DND-41 (cell line): ENCODE results near the gene SIRPB2.

Source experiments
- ATAC-seq: fragments of 200-7000 bp; cut with Tn5 transposase; 3 replicates; pipeline ENCODE4 v1.9.1; 2021; ENCODE audit warnings: low read depth; ENCODE audit not compliant: insufficient read depth
- DNase-seq: peaks from one replicate; pipeline ENCODE4 v3.0.0-alpha.2; 2020
- H2AFZ ChIP-seq: 2 replicates; pipeline ENCODE4 v1.6.0; 2012; ENCODE audit warnings: low read depth, low read length
- H3K27ac ChIP-seq: 2 replicates; pipeline ENCODE4 v1.5.1; 2012; ENCODE audit warnings: low read length, inconsistent platforms
- H3K27me3 ChIP-seq: fragments of 200-600 bp; sonication (generic); 2 replicates; pipeline ENCODE4 v1.6.0; 2012; ENCODE audit warnings: low read length, mild to moderate bottlenecking, inconsistent platforms; ENCODE audit not compliant: insufficient read depth, poor library complexity
- H3K36me3 ChIP-seq: 2 replicates; pipeline ENCODE4 v1.5.1; 2012; ENCODE audit warnings: low read length, inconsistent platforms; ENCODE audit not compliant: insufficient read depth
- H3K4me1 ChIP-seq: 2 replicates; pipeline ENCODE4 v1.5.1; 2012; ENCODE audit warnings: mild to moderate bottlenecking, low read length; ENCODE audit not compliant: insufficient read depth
- H3K4me2 ChIP-seq: 2 replicates; pipeline ENCODE4 v1.6.0; 2012; ENCODE audit warnings: mild to moderate bottlenecking, moderate library complexity, low read length, inconsistent platforms; ENCODE audit not compliant: insufficient read depth
- H3K4me3 ChIP-seq, 2 experiments: fragments of 200-600 bp in 1 of 2; shearing (Covaris generic) in 1 of 2; 2 replicates each; pipeline ENCODE4 v1.5.1; 2012 to 2016; ENCODE audit warnings: inconsistent platforms in 2 of 2, low read length in 2 of 2, mild to moderate bottlenecking in 2 of 2, low read depth in 1 of 2, moderate library complexity in 1 of 2
- H3K79me2 ChIP-seq: 2 replicates; pipeline ENCODE4 v1.6.0; 2012; ENCODE audit warnings: low read length, inconsistent platforms; ENCODE audit not compliant: insufficient read depth
- H3K9ac ChIP-seq: 2 replicates; pipeline ENCODE4 v1.6.0; 2012; ENCODE audit warnings: low read depth, mild to moderate bottlenecking, inconsistent platforms, low read length, moderate library complexity
- H3K9me3 ChIP-seq: 2 replicates; pipeline ENCODE4 v1.5.1; 2012; ENCODE audit warnings: low read length, moderate library complexity, mild to moderate bottlenecking, inconsistent platforms; ENCODE audit not compliant: insufficient read depth, severe bottlenecking
- H4K20me1 ChIP-seq: 2 replicates; pipeline ENCODE4 v1.6.0; 2012; ENCODE audit warnings: low read length; ENCODE audit not compliant: insufficient read depth
- EZH2 ChIP-seq: IDR thresholded peaks from 3 replicates; pipeline ENCODE4 v1.6.1; 2012; ENCODE audit warnings: borderline replicate concordance, low read depth, mild to moderate bottlenecking, moderate library complexity, low read length, inconsistent platforms; ENCODE audit not compliant: severe bottlenecking
- TF ChIP-seq, protein P1 (sequence below): IDR thresholded peaks from 2 replicates; pipeline ENCODE4 v1.5.1; 2012; ENCODE audit warnings: borderline replicate concordance, low read length, moderate library complexity, mild to moderate bottlenecking; ENCODE audit not compliant: poor library complexity, severe bottlenecking; ENCODE audit errors: extremely low read depth

Gene SIRPB2

DNA sequence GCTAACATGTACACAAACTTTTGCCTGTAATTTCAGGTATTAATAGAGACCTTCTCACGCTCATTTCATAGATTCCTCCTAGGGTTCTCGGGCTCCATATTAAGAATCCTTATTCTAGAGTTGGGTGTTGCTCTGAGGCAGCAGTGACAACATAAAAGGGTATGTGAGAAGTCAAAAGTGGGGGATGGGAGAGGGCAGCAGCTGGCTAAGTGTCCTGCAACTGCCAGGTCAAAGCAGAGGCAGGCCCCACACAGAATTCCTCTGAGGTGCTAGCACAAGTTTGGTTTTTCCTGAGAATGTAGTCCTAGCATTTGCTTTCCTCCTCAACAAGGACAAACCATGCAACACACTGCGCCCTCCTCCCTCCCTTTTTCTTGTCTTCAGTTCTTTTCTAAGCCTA, 29.2 kb downstream of the SIRPB2 start:
- TF ChIP-seq, protein P1, sequence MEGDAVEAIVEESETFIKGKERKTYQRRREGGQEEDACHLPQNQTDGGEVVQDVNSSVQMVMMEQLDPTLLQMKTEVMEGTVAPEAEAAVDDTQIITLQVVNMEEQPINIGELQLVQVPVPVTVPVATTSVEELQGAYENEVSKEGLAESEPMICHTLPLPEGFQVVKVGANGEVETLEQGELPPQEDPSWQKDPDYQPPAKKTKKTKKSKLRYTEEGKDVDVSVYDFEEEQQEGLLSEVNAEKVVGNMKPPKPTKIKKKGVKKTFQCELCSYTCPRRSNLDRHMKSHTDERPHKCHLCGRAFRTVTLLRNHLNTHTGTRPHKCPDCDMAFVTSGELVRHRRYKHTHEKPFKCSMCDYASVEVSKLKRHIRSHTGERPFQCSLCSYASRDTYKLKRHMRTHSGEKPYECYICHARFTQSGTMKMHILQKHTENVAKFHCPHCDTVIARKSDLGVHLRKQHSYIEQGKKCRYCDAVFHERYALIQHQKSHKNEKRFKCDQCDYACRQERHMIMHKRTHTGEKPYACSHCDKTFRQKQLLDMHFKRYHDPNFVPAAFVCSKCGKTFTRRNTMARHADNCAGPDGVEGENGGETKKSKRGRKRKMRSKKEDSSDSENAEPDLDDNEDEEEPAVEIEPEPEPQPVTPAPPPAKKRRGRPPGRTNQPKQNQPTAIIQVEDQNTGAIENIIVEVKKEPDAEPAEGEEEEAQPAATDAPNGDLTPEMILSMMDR = no peak
- no peak for TF ChIP-seq EZH2
- H3K4me1 ChIP-seq = peaks cover 27% of the 10 kb centered on the region
- no peak overlapping the region for H2AFZ ChIP-seq
- H3K27me3 ChIP-seq = no peaks in the 10 kb centered on the region
- H3K4me2 ChIP-seq = no peak overlapping the region
- ATAC-seq = no peak
- no peak overlapping the region for H3K4me3 ChIP-seq
- no peaks in the 10 kb centered on the region for H3K9me3 ChIP-seq
- H3K79me2 ChIP-seq = peaks cover 78% of the 10 kb centered on the region
- DNase-seq = no peak
- H3K9ac ChIP-seq = no peak overlapping the region
- H3K36me3 ChIP-seq = peaks cover 77% of the 10 kb centered on the region
- H3K27ac ChIP-seq = no peak overlapping the region
- H4K20me1 ChIP-seq = peaks cover 61% of the 10 kb centered on the region

DNA sequence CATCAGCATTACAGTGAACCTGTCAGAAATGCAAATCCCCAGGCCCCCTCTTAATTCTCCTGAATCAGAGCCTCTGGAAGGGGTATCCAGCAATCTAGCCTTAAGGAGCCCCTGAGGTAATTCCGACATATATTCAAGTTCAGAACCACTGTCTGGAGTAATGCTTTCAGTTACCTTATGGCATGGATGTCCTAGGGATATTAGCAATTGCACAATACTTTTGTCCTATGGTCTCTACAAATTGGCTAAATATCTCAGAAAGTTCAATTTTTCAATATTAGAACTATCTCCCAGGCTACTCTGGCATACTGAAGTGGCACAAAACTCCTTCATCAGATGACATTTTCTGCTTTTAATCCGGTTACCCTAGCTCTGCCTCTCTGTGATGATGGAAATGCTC, 30.9 kb downstream of the SIRPB2 start:
- Histone ChIP-seq H3K9me3 (no peaks in the 10 kb centered on the region), H3K4me1 (peaks cover 18% of the 10 kb centered on the region), H3K27me3 (no peaks in the 10 kb centered on the region), H3K4me2 (no peak overlapping the region), H3K36me3 (peaks cover 91% of the 10 kb centered on the region), H3K9ac (no peak overlapping the region), H3K4me3 (no peak overlapping the region), H3K27ac (no peak overlapping the region), H3K79me2 (peaks cover 65% of the 10 kb centered on the region), H2AFZ (no peak overlapping the region), H4K20me1 (peaks cover 49% of the 10 kb centered on the region)
- DNase-seq (no peak), ATAC-seq (no peak)
- TF ChIP-seq, protein P1 = no peak
- no peak for TF ChIP-seq EZH2

DNA sequence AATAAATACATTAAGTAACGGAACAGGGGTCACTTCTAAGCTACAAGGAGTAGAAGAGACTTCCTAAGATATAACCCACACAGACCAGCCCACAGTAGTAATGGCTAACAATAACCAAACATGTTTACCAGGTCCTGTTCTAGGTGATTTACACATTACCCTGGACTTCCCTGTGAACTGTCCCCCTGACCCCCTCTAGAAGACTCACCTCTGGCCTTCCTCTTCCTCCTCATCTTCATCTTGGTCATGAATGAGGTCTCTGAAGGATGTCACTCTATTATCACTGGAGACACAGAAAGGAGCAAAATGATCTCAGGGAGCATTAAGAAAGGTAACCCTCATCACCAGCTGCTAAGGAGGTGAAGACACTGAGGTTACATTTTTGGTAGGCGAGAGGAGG, 33.2 kb downstream of the SIRPB2 start:
- no peaks in the 10 kb centered on the region for H3K4me1 ChIP-seq
- H3K27me3 ChIP-seq = no peaks in the 10 kb centered on the region
- H3K9ac ChIP-seq = no peak overlapping the region
- ATAC-seq (no peak), DNase-seq (no peak)
- H2AFZ ChIP-seq = no peak overlapping the region
- TF ChIP-seq, protein P1 = no peak
- no peak for TF ChIP-seq EZH2
- peaks cover 93% of the 10 kb centered on the region for H3K36me3 ChIP-seq
- H3K4me3 ChIP-seq = no peak overlapping the region
- H4K20me1 ChIP-seq = peaks cover 28% of the 10 kb centered on the region
- H3K27ac ChIP-seq = no peak overlapping the region
- H3K9me3 ChIP-seq = no peaks in the 10 kb centered on the region
- H3K79me2 ChIP-seq = peaks cover 43% of the 10 kb centered on the region
- H3K4me2 ChIP-seq = no peak overlapping the region

DNA sequence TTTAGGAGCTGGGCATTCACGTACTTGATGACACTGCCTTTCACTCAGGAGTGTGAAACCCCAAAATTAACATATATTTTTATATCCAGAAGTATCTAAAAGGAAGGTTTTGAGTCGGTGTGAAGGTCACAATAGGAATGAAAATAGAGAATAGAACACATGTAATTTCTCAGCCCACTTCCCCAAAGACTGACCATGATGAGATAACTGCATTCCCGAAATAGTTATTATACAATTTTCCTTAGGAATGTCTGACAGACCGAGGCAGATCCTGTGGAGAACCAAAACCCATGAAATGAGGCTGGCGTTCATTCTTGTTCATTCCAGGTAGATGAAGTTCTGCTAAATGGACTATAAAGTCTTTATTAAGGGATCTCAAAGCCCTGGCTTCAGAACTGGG, 34.9 kb downstream of the SIRPB2 start:
- DNase-seq (no peak), ATAC-seq (no peak)
- peaks cover 6% of the 10 kb centered on the region for H3K9me3 ChIP-seq
- TF ChIP-seq EZH2 = no peak
- H3K27ac ChIP-seq = no peak overlapping the region
- H2AFZ ChIP-seq = no peak overlapping the region
- H3K4me3 ChIP-seq = no peak overlapping the region
- H3K27me3 ChIP-seq = no peaks in the 10 kb centered on the region
- H3K9ac ChIP-seq = no peak overlapping the region
- H4K20me1 ChIP-seq = peaks cover 18% of the 10 kb centered on the region; the same call in 1 of the 2 replicates
- peaks cover 98% of the 10 kb centered on the region for H3K36me3 ChIP-seq
- no peak overlapping the region for H3K4me2 ChIP-seq
- H3K4me1 ChIP-seq = no peaks in the 10 kb centered on the region
- peaks cover 29% of the 10 kb centered on the region for H3K79me2 ChIP-seq
